IMR-90 (cell line): ENCODE measurements around the gene CEBPA. TPM values are rescaled to one million over a fixed set of nuclear protein-coding genes. Genes with fewer than 3 reads are reported as not detected.

Source experiments
- ATAC-seq: fragments of 200-7000 bp; cut with Tn5 transposase; 2 replicates; pipeline ENCODE4 v1.9.1; 2020; ENCODE audit warnings: low read depth, mild to moderate bottlenecking, moderate library complexity
- BruUV-seq: library from RNA; stranded (reverse); fragments of 400-500 nt; replicated peaks from 2 replicates; lab custom pipeline; 2021; lab: Mats Ljungman, UMichigan
- CTCF ChIA-PET: fragments of 300-600 bp; formaldehyde crosslinking; extraction: SDS; loops from one replicate; lab custom pipeline; 2021; ENCODE audit warnings: antibody characterized with exemption; lab: Yijun Ruan, JAX
- POLR2A ChIA-PET: fragments of 300-600 bp; sonication (Branson Sonifier 250); formaldehyde crosslinking; loops from one replicate; lab custom pipeline; 2022; ENCODE audit warnings: antibody characterized with exemption; ENCODE audit not compliant: unreplicated experiment; lab: Charles Lee
- DNase-seq: peaks from one replicate; pipeline ENCODE4 v3.0.0; 2013
- H2AFZ ChIP-seq: replicated peaks from 2 replicates; pipeline ENCODE3; 2013; ENCODE audit warnings: low read length, mild to moderate bottlenecking; ENCODE audit not compliant: poor library complexity
- H2AK5ac ChIP-seq: 2 replicates; pipeline ENCODE4 v1.6.1; 2013; ENCODE audit warnings: low read depth, low read length, inconsistent platforms
- H2AK9ac ChIP-seq: replicated peaks from 2 replicates; pipeline ENCODE3; 2013; ENCODE audit warnings: mild to moderate bottlenecking, low read depth, low read length, moderate library complexity; ENCODE audit not compliant: poor library complexity
- H2BK120ac ChIP-seq: 2 replicates; pipeline ENCODE4 v1.6.1; 2013; ENCODE audit warnings: low read depth, low read length, inconsistent platforms
- H2BK15ac ChIP-seq: 3 replicates; pipeline ENCODE4 v1.6.1; 2013; ENCODE audit warnings: low read depth, low read length, inconsistent platforms
- H2BK20ac ChIP-seq: 2 replicates; pipeline ENCODE4 v1.6.1; 2013; ENCODE audit warnings: low read depth, mild to moderate bottlenecking, inconsistent platforms, low read length, moderate library complexity
- H2BK5ac ChIP-seq: 2 replicates; pipeline ENCODE4 v1.6.1; 2013; ENCODE audit warnings: mild to moderate bottlenecking, low read depth, low read length, inconsistent platforms; ENCODE audit not compliant: poor library complexity, severe bottlenecking
- H3K14ac ChIP-seq: replicated peaks from 2 replicates; pipeline ENCODE4 v1.6.1; 2013; ENCODE audit warnings: low read depth, low read length, inconsistent platforms
- H3K18ac ChIP-seq: 2 replicates; pipeline ENCODE4 v1.6.1; 2013; ENCODE audit warnings: low read depth, low read length, control low read depth
- H3K23ac ChIP-seq: 2 replicates; pipeline ENCODE4 v1.6.1; 2013; ENCODE audit warnings: low read depth, low read length, inconsistent platforms
- H3K27ac ChIP-seq: 2 replicates; pipeline ENCODE4 v1.5.1; 2013; ENCODE audit warnings: mild to moderate bottlenecking, control low read depth, low read length; ENCODE audit not compliant: insufficient read depth
- H3K27me3 ChIP-seq: 2 replicates; pipeline ENCODE4 v1.6.1; 2013; ENCODE audit warnings: low read length; ENCODE audit not compliant: control insufficient read depth, insufficient read depth
- H3K36me3 ChIP-seq: 2 replicates; pipeline ENCODE4 v1.6.1; 2013; ENCODE audit warnings: low read length, mixed read lengths; ENCODE audit not compliant: control insufficient read depth, insufficient read depth
- H3K4ac ChIP-seq: 2 replicates; pipeline ENCODE4 v1.6.1; 2013; ENCODE audit warnings: low read depth, low read length, inconsistent platforms
- H3K4me1 ChIP-seq: 2 replicates; pipeline ENCODE4 v1.6.1; 2013; ENCODE audit warnings: low read length, mixed read lengths; ENCODE audit not compliant: control insufficient read depth, insufficient read depth
- H3K4me2 ChIP-seq: 2 replicates; pipeline ENCODE4 v1.6.1; 2013; ENCODE audit warnings: low read depth, mild to moderate bottlenecking, control low read depth, low read length, moderate library complexity
- H3K4me3 ChIP-seq: 2 replicates; pipeline ENCODE4 v1.5.1; 2013; ENCODE audit warnings: low read depth, mild to moderate bottlenecking, control low read depth, low read length, moderate library complexity; ENCODE audit not compliant: insufficient read depth
- H3K56ac ChIP-seq: 2 replicates; pipeline ENCODE4 v1.6.1; 2013; ENCODE audit warnings: low read length, inconsistent platforms; ENCODE audit not compliant: insufficient read depth; ENCODE audit errors: extremely low read depth
- H3K79me1 ChIP-seq, 2 experiments: 2 replicates each; pipeline ENCODE4 v1.6.1; 2013; ENCODE audit warnings: low read length in 2 of 2, inconsistent platforms in 1 of 2, low read depth in 1 of 2
- H3K9ac ChIP-seq: 2 replicates; pipeline ENCODE4 v1.6.1; 2013; ENCODE audit warnings: low read depth, low read length, control low read depth
- H3K9me1 ChIP-seq: 2 replicates; pipeline ENCODE4 v1.6.1; 2013; ENCODE audit warnings: low read length, inconsistent platforms; ENCODE audit not compliant: insufficient read depth
- H3K9me3 ChIP-seq: 2 replicates; pipeline ENCODE4 v1.6.1; 2013; ENCODE audit warnings: low read length; ENCODE audit not compliant: control insufficient read depth, insufficient read depth
- H4K20me1 ChIP-seq: 2 replicates; pipeline ENCODE4 v1.6.1; 2013; ENCODE audit warnings: low read length, inconsistent platforms; ENCODE audit not compliant: insufficient read depth
- H4K5ac ChIP-seq: 2 replicates; pipeline ENCODE4 v1.6.1; 2013; ENCODE audit warnings: mild to moderate bottlenecking, low read depth, low read length, control low read depth
- H4K8ac ChIP-seq, 2 experiments: 2 replicates each; pipeline ENCODE4 v1.6.1; 2013; ENCODE audit warnings: low read depth in 2 of 2, low read length in 2 of 2, control low read depth in 1 of 2, inconsistent platforms in 1 of 2
- H4K91ac ChIP-seq: 2 replicates; pipeline ENCODE4 v1.6.1; 2013; ENCODE audit warnings: low read depth, low read length, inconsistent platforms; ENCODE audit not compliant: insufficient read depth
- BHLHE40 ChIP-seq: fragments of 150-350 bp; IDR thresholded peaks from 2 replicates; pipeline ENCODE4 v1.6.1; 2016; ENCODE audit warnings: mild to moderate bottlenecking, low read depth, low read length
- CEBPB ChIP-seq: IDR thresholded peaks from 2 replicates; pipeline ENCODE4 v1.6.1; 2012; ENCODE audit warnings: low read depth, low read length, improper control_type of control experiment
- CHD1 ChIP-seq: IDR thresholded peaks from 2 replicates; pipeline ENCODE4 v1.6.1; 2012; ENCODE audit warnings: low read depth, low read length, improper control_type of control experiment
- MAFK ChIP-seq: IDR thresholded peaks from 2 replicates; pipeline ENCODE4 v1.6.1; 2012; ENCODE audit warnings: low read depth, low read length, improper control_type of control experiment
- MAZ ChIP-seq: IDR thresholded peaks from 2 replicates; pipeline ENCODE4 v1.6.1; 2012; ENCODE audit warnings: low read depth, mild to moderate bottlenecking, low read length, improper control_type of control experiment, moderate library complexity, borderline replicate concordance
- MXI1 ChIP-seq: IDR thresholded peaks from 2 replicates; pipeline ENCODE4 v1.6.1; 2012; ENCODE audit warnings: low read depth, mild to moderate bottlenecking, low read length, moderate library complexity, borderline replicate concordance
- NFE2L2 ChIP-seq: fragments of 150-350 bp; IDR thresholded peaks from 2 replicates; pipeline ENCODE4 v1.6.1; 2016; ENCODE audit warnings: low read depth, mild to moderate bottlenecking, low read length
- POLR2A ChIP-seq: IDR thresholded peaks from 2 replicates; pipeline ENCODE4 v1.6.1; 2012; ENCODE audit warnings: mild to moderate bottlenecking, low read depth, low read length
- RAD21 ChIP-seq: IDR thresholded peaks from 2 replicates; pipeline ENCODE4 v1.6.1; 2012; ENCODE audit warnings: low read length, improper control_type of control experiment
- RCOR1 ChIP-seq: IDR thresholded peaks from 2 replicates; pipeline ENCODE4 v1.6.1; 2012; ENCODE audit warnings: mild to moderate bottlenecking, low read length, improper control_type of control experiment; ENCODE audit not compliant: insufficient replicate concordance
- RFX5 ChIP-seq: IDR thresholded peaks from 2 replicates; pipeline ENCODE4 v1.8.0; 2012; ENCODE audit warnings: low read depth, mild to moderate bottlenecking, low read length, moderate library complexity
- SMC3 ChIP-seq: fragments of 150-350 bp; IDR thresholded peaks from 2 replicates; pipeline ENCODE4 v1.6.1; 2016; ENCODE audit warnings: low read depth, mild to moderate bottlenecking, antibody characterized with exemption, low read length, moderate library complexity
- WGBS, 2 experiments: methylation state at CpG; one replicate each; pipeline versions ENCODE4 v1.1.5 to v1.1.7; 2013; ENCODE audit warnings: missing lambda C conversion rate in 2 of 2; ENCODE audit not compliant: insufficient read length in 1 of 2; ENCODE audit errors: extremely low coverage in 2 of 2; 5-methylcytosine and 5-hydroxymethylcytosine counted together
- dilution Hi-C: fragments of 300-500 bp; cut with HindIII; formaldehyde crosslinking; loops from one replicate; pipeline ENCODE4 v1.14.3; 2018; ENCODE audit warnings: low sequenced_read_pairs; ENCODE audit not compliant: unreplicated experiment
- in situ Hi-C: fragments of 300-500 bp; cut with MboI; formaldehyde crosslinking; loops from 3 replicates; pipeline ENCODE4 v1.14.3; 2019; ENCODE audit warnings: low sequenced_read_pairs, inconsistent platforms, mixed read lengths
- intact Hi-C: fragments of 100-400 bp; cut with micrococcal nuclease; formaldehyde crosslinking; loops from 2 replicates; pipeline ENCODE4 v1.10.0; 2022
- polyA plus RNA-seq, 3 experiments: library from polyadenylated mRNA; depleted of rRNA; stranded (reverse); fragments of >200 nt; gene quantifications; 2 replicates each; pipeline ENCODE4 v1.2.3, GENCODE V29; 2012; ENCODE audit warnings: low replicate concordance in 1 of 3
- total RNA-seq: library from RNA; depleted of rRNA; stranded (reverse); fragments of >200 nt; gene quantifications from 2 replicates; pipeline ENCODE4 v1.2.3, GENCODE V29; 2012
- TF ChIP-seq, protein P1 (sequence below): fragments of 150-350 bp; IDR thresholded peaks from 2 replicates; pipeline ENCODE4 v1.6.1; 2016; ENCODE audit warnings: low read depth, mild to moderate bottlenecking, low read length, moderate library complexity, borderline replicate concordance
- TF ChIP-seq, protein P2 (sequence below): fragments of 150-350 bp; IDR thresholded peaks from 2 replicates; pipeline ENCODE4 v1.6.1; 2017; ENCODE audit warnings: mild to moderate bottlenecking, antibody characterized with exemption, low read length, low read depth
- TF ChIP-seq, protein P3 (sequence below): conservative IDR thresholded peaks from 2 replicates; pipeline ENCODE4 v1.5.1; 2012; ENCODE audit warnings: mild to moderate bottlenecking, low read depth, low read length, improper control_type of control experiment

The CEBPA gene
- total and polyA plus RNA-seq, 2 of the 4 experiments (the other 2 are of a cell fraction) = under 0.01 to 0.09 TPM

DNA sequence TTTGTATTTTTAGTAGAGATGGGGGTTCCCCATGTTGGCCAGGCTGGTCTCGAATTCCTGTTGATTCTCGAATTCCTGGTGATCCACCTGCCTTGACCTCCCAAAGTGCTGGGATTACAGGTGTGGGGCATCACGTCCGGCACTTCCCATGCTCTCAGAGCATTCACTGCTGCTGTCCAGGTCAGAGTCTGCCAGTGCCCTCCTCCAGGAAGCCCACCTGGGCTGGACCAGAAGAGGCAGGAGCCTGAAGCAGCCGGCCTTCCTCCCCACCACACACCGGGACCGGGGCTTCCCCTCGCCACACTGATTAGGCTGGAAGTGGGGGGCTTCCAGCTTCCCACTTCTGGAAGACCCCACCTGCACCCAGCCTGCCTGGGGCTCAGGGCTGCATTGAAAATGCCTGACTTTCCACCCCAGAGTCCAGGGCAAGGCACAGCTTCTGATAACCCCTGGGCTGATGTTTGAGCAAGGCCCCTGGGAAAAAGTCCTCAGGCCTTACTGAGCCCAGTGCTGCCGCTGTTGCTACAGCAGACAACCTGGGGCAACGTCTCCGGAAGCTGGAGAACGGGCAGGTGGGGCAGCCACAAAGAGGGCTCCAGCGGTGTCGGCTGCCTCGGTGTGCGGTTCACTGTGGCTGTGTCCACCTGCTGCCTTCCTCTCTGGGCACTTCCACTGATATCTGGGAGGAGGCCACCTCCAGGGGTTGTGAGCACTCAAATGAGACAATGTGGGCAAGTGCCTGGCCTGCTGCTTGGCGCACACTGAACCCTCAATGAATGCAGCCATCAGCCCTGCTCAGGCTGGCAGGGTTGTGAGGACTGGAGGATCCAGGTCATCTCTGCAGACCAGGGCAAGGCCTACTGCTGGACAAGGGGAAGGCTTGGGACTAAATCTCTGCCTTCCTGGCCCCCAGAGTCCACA is 22.6 kb downstream of the CEBPA start:
- Histone ChIP-seq H2AK5ac (no peak overlapping the region), H4K8ac (no peak overlapping the region), H4K5ac (no peak overlapping the region), H3K4me1 (no peaks in the 10 kb centered on the region), H3K4me3 (no peak overlapping the region), H2AFZ (no peak overlapping the region), H3K56ac (no peak overlapping the region), H3K27ac (no peak overlapping the region), H2AK9ac (no peak overlapping the region), H4K20me1 (no peaks in the 10 kb centered on the region), H2BK15ac (no peak overlapping the region), H4K91ac (no peak overlapping the region), H3K18ac (no peak overlapping the region), H3K9ac (no peak overlapping the region), H2BK5ac (no peak overlapping the region), H3K9me3 (no peaks in the 10 kb centered on the region), H3K9me1 (no peaks in the 10 kb centered on the region), H3K14ac (no peak overlapping the region), H2BK20ac (no peak overlapping the region), H3K36me3 (no peaks in the 10 kb centered on the region), H3K27me3 (peaks cover 11% of the 10 kb centered on the region), H3K79me1 (no peaks in the 10 kb centered on the region), H3K4me2 (no peak overlapping the region), H3K4ac (no peak overlapping the region), H3K23ac (no peak overlapping the region), H2BK120ac (no peak overlapping the region)
- no CpG with 5 or more reads among the region's 17 CpGs for WGBS, 2 experiments
- dilution Hi-C loops = no loop called here
- in situ Hi-C loops = no loop called here
- BruUV-seq = no TSS peak
- no peak for DNase-seq
- CTCF ChIA-PET = no interaction called here
- ATAC-seq = no peak
- POLR2A ChIA-PET = no interaction called here
- intact Hi-C loops = no loop called here
- TF ChIP-seq RFX5 = no peak
- TF ChIP-seq RAD21 = no peak
- TF ChIP-seq RCOR1 = no peak
- no peak for TF ChIP-seq BHLHE40
- no peak for TF ChIP-seq CEBPB
- no peak for TF ChIP-seq CHD1
- no peak for TF ChIP-seq MAZ
- TF ChIP-seq MXI1 = no peak
- TF ChIP-seq MAFK = no peak
- TF ChIP-seq SMC3 = no peak
- TF ChIP-seq, protein P1, sequence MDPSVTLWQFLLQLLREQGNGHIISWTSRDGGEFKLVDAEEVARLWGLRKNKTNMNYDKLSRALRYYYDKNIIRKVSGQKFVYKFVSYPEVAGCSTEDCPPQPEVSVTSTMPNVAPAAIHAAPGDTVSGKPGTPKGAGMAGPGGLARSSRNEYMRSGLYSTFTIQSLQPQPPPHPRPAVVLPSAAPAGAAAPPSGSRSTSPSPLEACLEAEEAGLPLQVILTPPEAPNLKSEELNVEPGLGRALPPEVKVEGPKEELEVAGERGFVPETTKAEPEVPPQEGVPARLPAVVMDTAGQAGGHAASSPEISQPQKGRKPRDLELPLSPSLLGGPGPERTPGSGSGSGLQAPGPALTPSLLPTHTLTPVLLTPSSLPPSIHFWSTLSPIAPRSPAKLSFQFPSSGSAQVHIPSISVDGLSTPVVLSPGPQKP = no peak
- TF ChIP-seq, protein P2, sequence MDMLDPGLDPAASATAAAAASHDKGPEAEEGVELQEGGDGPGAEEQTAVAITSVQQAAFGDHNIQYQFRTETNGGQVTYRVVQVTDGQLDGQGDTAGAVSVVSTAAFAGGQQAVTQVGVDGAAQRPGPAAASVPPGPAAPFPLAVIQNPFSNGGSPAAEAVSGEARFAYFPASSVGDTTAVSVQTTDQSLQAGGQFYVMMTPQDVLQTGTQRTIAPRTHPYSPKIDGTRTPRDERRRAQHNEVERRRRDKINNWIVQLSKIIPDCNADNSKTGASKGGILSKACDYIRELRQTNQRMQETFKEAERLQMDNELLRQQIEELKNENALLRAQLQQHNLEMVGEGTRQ = no peak
- TF ChIP-seq NFE2L2 = no peak
- TF ChIP-seq, protein P3, sequence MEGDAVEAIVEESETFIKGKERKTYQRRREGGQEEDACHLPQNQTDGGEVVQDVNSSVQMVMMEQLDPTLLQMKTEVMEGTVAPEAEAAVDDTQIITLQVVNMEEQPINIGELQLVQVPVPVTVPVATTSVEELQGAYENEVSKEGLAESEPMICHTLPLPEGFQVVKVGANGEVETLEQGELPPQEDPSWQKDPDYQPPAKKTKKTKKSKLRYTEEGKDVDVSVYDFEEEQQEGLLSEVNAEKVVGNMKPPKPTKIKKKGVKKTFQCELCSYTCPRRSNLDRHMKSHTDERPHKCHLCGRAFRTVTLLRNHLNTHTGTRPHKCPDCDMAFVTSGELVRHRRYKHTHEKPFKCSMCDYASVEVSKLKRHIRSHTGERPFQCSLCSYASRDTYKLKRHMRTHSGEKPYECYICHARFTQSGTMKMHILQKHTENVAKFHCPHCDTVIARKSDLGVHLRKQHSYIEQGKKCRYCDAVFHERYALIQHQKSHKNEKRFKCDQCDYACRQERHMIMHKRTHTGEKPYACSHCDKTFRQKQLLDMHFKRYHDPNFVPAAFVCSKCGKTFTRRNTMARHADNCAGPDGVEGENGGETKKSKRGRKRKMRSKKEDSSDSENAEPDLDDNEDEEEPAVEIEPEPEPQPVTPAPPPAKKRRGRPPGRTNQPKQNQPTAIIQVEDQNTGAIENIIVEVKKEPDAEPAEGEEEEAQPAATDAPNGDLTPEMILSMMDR = no peak
- no peak for TF ChIP-seq POLR2A
